Mucosa of rectum (tissue), 2 donors: Measurements from ENCODE around the gene BAD.

Experiments used
- H3K27ac ChIP-seq, 2 donors: one replicate each; pipeline ENCODE4 v1.7.0; 2013; ENCODE audit warnings: inconsistent platforms in 2 of 2, low read depth in 2 of 2, low read length in 2 of 2
- H3K27me3 ChIP-seq, 2 donors: one replicate each; pipeline ENCODE4 v1.7.0; 2013; ENCODE audit warnings: low read length in 2 of 2; ENCODE audit not compliant: control insufficient read depth in 2 of 2, insufficient read depth in 2 of 2
- H3K36me3 ChIP-seq, 2 donors: one replicate each; pipeline ENCODE4 v1.7.0; 2013; ENCODE audit warnings: low read length in 2 of 2; ENCODE audit not compliant: control insufficient read depth in 2 of 2, insufficient read depth in 2 of 2
- H3K4me1 ChIP-seq, 2 donors: one replicate each; pipeline ENCODE4 v1.7.0; 2013; ENCODE audit warnings: low read length in 2 of 2, mild to moderate bottlenecking in 1 of 2; ENCODE audit not compliant: control insufficient read depth in 2 of 2, insufficient read depth in 2 of 2
- H3K4me3 ChIP-seq, 2 donors: one replicate each; pipeline ENCODE4 v1.7.0; 2013; ENCODE audit warnings: low read length in 2 of 2
- H3K9ac ChIP-seq, 2 donors: one replicate each; pipeline ENCODE4 v1.7.0; 2013; ENCODE audit warnings: low read length in 2 of 2, low read depth in 1 of 2, mild to moderate bottlenecking in 1 of 2
- H3K9me3 ChIP-seq, 2 donors: one replicate each; pipeline ENCODE4 v1.7.0; 2013; ENCODE audit warnings: low read length in 2 of 2; ENCODE audit not compliant: control insufficient read depth in 2 of 2
- donor health status: healthy.
- donor health status: Normal muscosa, but diverticular disease.

Gene BAD

GRCh38 chr11:64237484-64237951, 46.9 kb downstream of the BAD start:
- peaks cover 54 to 57% of the 10 kb centered on the region in 2 donors for H3K4me1 ChIP-seq
- peak overlapping the region; percentile 82 to 100 for H3K27ac ChIP-seq
- H3K36me3 ChIP-seq = peaks cover 0 to 5% of the 10 kb centered on the region in 2 donors
- peak overlapping the region; percentile 27 to 49 for H3K4me3 ChIP-seq
- no peaks in the 10 kb centered on the region for H3K9me3 ChIP-seq
- no peaks in the 10 kb centered on the region for H3K27me3 ChIP-seq
- peak overlapping the region in 1 of 2 donors; percentile 67 for H3K9ac ChIP-seq

GRCh38 chr11:64235437-64236161, 48.9 kb downstream of the BAD start:
- Histone ChIP-seq H3K27me3 (no peaks in the 10 kb centered on the region), H3K9me3 (no peaks in the 10 kb centered on the region), H3K4me1 (peaks cover 56 to 60% of the 10 kb centered on the region in 2 donors), H3K36me3 (peaks cover 0 to 5% of the 10 kb centered on the region in 2 donors), H3K27ac (peak overlapping the region; percentile 61 to 77), H3K9ac (peak overlapping the region; percentile 51 to 60), H3K4me3 (peak overlapping the region; percentile 60 to 74)

- peak overlapping the region; percentile 61 to 77 for H3K27ac ChIP-seq
- peaks cover 54 to 55% of the 10 kb centered on the region in 2 donors for H3K4me1 ChIP-seq
- H3K9ac ChIP-seq = peak overlapping the region; percentile 51 to 60
Measured at GRCh38 chr11:64234647-64235379, 49.7 kb downstream of the BAD start.

GRCh38 chr11:64233913-64234586, 50.4 kb downstream of the BAD start, which contains the start of gene VEGFB:
VEGFB (plus strand) TSS chr11:64234584; CDS start chr11:64234834, 250 bp downstream.
- peaks cover 0 to 5% of the 10 kb centered on the region in 2 donors for H3K36me3 ChIP-seq
- H3K9ac ChIP-seq = peak within 1 kb of the TSS; percentile 60 to 69
- H3K27me3 ChIP-seq = no peaks in the 10 kb centered on the region
- peak within 1 kb of the TSS; percentile 61 to 77 for H3K27ac ChIP-seq
- H3K4me3 ChIP-seq = peak within 1 kb of the TSS; percentile 60 to 74
- H3K9me3 ChIP-seq = no peaks in the 10 kb centered on the region
- peaks cover 56% of the 10 kb centered on the region in 2 donors for H3K4me1 ChIP-seq

More at GRCh38 chr11:64234647-64235379, 49.7 kb downstream of the BAD start:
- Histone ChIP-seq H3K9me3 (no peaks in the 10 kb centered on the region), H3K36me3 (peaks cover 0 to 5% of the 10 kb centered on the region in 2 donors), H3K27me3 (no peaks in the 10 kb centered on the region), H3K4me3 (peak overlapping the region; percentile 60 to 74)

GRCh38 chr11:64232967-64233315, 51.5 kb downstream of the BAD start:
- Histone ChIP-seq H3K4me1 (peaks cover 46 to 48% of the 10 kb centered on the region in 2 donors), H3K36me3 (peaks cover 0 to 2% of the 10 kb centered on the region in 2 donors), H3K4me3 (no peak overlapping the region), H3K27me3 (no peaks in the 10 kb centered on the region), H3K9ac (no peak overlapping the region), H3K27ac (no peak overlapping the region), H3K9me3 (no peaks in the 10 kb centered on the region)

GRCh38 chr11:64232182-64232966, 52.1 kb downstream of the BAD start:
- H3K4me1 ChIP-seq = peaks cover 44 to 49% of the 10 kb centered on the region in 2 donors
- no peak overlapping the region for H3K27ac ChIP-seq
- no peaks in the 10 kb centered on the region for H3K9me3 ChIP-seq
- H3K27me3 ChIP-seq = no peaks in the 10 kb centered on the region
- H3K9ac ChIP-seq = peak overlapping the region in 1 of 2 donors; percentile 41
- H3K4me3 ChIP-seq = no peak overlapping the region
- H3K36me3 ChIP-seq = no peaks in the 10 kb centered on the region

- Histone ChIP-seq H3K9ac (peak overlapping the region in 1 of 2 donors; percentile 18), H3K9me3 (no peaks in the 10 kb centered on the region), H3K4me1 (peaks cover 48 to 52% of the 10 kb centered on the region in 2 donors), H3K27ac (no peak overlapping the region), H3K4me3 (no peak overlapping the region), H3K27me3 (no peaks in the 10 kb centered on the region), H3K36me3 (no peaks in the 10 kb centered on the region)
Measured at GRCh38 chr11:64231546-64231945, 52.9 kb downstream of the BAD start.

DNA sequence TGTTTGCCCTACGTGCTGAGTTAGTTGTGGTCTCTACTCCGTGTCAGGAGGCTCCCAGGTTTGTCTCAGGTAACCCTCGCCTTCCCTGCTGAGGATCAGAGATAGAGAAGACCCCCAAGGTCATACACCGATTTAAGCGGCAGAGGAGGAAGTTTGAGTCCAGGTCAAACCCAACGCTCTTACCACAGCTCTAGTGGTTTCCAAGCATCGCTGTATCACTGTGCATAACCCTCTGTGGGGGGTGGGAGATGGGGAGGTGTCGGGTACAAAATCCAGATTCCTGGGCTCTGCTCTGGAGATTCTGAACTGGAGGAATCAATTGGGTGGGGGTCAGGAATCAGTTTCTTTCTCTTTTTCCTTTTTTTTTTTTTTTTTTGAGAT, 53.5 kb downstream of the BAD start:
- H3K4me1 ChIP-seq = peaks cover 48 to 52% of the 10 kb centered on the region in 2 donors
- H3K36me3 ChIP-seq = no peaks in the 10 kb centered on the region
- no peaks in the 10 kb centered on the region for H3K27me3 ChIP-seq
- no peaks in the 10 kb centered on the region for H3K9me3 ChIP-seq
- peak overlapping the region; percentile 86 to 95 for H3K9ac ChIP-seq
- peak overlapping the region; percentile 83 to 91 for H3K4me3 ChIP-seq
- H3K27ac ChIP-seq = peak overlapping the region; percentile 85 to 90

DNA sequence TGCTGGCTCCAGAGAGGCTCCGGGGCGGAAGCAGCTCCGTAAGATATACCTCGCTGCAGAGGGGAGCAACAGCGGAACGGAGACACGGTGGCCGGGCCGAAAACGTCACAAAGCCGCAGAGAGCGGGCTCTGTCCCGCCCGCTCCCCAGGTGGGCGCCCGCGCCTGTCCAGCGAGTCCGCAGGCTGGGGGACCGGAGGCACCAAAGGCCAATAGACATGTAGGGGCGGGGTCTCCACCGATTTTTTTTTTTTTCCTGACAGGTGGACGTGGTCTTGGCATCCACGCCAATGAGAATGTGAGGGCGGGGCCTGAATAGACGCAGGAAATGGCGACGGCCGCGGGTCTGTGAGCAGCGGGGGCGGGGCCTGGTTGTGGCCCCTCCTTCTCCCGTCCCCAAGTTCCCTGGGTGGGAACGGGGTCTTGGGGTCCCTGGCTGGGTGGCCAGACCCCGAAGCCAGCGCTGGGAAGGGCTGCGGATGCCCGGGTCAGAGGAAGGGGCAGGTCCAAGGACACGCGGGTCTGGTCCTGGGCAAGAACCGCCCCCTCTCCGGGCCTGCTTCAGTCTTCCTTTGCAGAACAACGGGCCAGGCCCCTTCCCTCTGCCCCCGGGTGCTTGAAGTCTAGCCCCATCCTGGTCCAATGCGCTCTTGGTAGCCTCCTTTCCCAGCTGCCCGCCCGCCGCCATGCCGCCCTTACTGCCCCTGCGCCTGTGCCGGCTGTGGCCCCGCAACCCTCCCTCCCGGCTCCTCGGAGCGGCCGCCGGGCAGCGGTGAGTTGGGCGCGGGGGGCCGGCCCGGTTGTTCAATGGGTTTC, 54.1 kb downstream of the BAD start, which contains the start of gene DNAJC4:
Gene DNAJC4 (plus strand): TSS at position 378 of the 814 bp plus-strand sequence. CDS start 307 bp downstream, at position 685.
- H3K4me3 ChIP-seq = peak within 1 kb of the TSS; percentile 83 to 91
- peak within 1 kb of the TSS; percentile 86 to 95 for H3K9ac ChIP-seq
- H3K4me1 ChIP-seq = peaks cover 45 to 49% of the 10 kb centered on the region in 2 donors
- H3K36me3 ChIP-seq = no peaks in the 10 kb centered on the region
- peak within 1 kb of the TSS; percentile 85 to 90 for H3K27ac ChIP-seq
- H3K9me3 ChIP-seq = no peaks in the 10 kb centered on the region
- no peaks in the 10 kb centered on the region for H3K27me3 ChIP-seq
